CD4-positive, alpha-beta T cell treated with Interleukin-1 beta for 1 hour (primary cell): Measurements from ENCODE around the gene ACTR6.
"Not testable (repeated sequence)": the region's sequence is repeated elsewhere in the genome, so short reads cannot be mapped to it uniquely, and the experiment has no call there.

ENCODE experiments used
- DNase-seq, 2 donors: peaks; one replicate each; pipeline ENCODE4 v3.0.0-alpha.2; 2020 to 2022

Gene ACTR6

GRCh38 chr12:100185361-100185894, 15.2 kb upstream of the ACTR6 start:
- DNase-seq, result no peak

DNA sequence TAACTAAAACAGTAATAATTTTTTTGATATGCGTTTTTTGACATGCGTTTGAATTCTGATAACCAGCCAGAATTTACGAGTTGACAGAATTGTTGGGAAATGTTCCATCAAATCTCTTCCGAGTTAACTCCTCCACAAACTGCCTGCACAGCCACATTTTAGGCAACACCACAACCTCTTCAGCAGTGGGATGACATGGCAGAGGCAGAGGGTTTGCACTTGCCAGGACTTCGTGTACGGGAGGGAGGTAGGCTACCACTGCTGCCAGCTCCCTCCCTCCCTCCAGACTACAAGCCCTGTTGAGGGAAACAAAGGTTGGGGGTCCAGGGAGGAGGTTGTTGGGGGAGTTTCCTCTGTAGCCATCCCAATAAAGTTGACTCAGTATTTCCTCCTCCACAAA, 14.5 kb upstream of the ACTR6 start:
- no peak for DNase-seq

DNA sequence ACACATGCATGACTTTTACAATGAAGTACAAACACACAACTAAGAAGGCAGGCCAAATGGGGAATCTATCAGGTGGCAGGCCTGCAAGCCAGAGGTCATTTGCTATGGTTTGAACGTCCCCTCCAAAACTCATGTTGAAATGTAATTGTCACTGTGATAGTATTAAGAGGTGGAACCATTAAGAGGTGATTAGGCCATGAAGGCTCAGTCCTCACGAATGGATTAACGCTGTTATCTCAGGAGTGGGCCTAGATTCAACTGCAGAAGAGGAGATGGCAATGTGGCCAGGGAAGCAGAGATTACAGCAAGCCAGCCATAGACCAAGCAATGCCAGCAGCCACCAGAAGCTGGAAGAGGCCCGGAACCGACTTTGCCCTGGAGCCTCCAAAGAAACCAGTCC, 13.5 kb upstream of the ACTR6 start:
- no peak for DNase-seq

- DNase-seq, result no peak
These were observed 12.6 kb upstream of the ACTR6 start for GRCh38 chr12:100187857-100188519.

DNA sequence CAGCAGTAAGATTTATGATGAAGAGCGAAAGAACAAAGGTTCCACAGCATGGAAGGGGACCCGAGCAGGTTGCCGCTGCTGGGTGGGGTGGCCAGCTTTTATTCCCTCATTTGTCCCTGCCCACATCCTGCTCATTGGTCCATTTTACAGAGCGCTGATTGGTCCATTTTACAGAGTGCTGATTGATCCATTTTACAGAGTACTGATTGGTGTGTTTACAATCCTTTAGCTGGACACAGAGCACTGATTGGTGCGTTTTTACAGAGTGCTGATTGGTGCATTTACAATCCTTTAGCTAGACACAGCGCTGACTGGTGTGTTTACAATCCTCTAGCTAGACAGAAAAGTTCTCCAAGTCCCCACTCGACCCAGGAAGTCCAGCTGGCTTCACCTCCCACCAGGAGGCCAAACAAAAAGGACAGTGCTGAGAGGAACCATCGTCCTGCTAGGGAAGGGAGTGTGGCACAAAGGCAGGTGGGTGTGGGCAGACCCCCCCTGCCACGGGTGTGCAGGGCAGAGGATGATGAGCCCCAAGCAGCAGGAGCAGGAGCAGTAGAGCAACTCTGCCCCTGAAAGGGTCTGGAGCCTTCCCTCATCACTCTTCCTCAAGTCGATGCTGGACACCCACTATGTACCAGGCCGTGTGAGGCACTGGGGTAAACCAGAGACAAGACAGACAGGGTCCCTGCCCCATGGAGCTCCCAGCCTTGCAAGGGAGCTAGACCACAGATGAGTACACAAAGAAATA, 11.6 kb upstream of the ACTR6 start:
- not testable (repeated sequence) for DNase-seq

- no peak for DNase-seq
These were observed 10.8 kb upstream of the ACTR6 start for GRCh38 chr12:100189636-100190394.

GRCh38 chr12:100193085-100193484, 7.5 kb upstream of the ACTR6 start:
- DNase-seq, result no peak

DNA sequence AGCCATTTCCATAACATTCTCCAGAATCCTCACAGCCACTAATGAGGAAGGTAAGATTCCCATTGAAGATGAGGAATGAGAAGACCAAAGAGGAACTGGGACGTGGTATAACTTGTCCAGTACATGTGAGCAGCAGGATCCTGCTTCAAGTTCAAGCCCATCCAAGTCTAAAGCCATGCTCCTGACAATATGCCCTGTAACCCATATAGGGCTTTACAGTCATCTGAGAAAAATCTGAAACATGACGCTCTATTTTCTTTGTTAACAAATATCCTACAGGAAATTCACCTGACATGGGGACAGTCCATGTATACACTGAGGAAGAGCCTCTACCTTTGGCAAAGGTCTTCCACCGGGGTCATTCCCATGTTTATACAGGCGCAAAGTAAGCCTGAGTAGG, 3.1 kb upstream of the ACTR6 start:
- no peak for DNase-seq

DNA sequence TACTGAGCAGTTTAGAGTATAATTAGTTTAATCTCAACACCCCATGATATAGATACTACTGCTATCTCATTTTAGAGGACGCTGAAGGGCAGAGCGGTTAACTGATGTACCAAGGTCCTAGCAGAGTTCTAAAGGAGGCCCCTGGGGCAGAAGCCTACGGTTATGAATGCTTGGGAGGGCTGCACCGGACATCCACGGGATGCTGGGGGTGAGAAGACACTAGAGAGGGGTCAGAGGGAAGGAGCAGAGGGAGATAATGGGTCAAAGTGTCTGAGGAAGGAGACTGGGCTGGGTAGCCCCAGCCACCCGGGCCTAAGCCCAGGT, 1.6 kb upstream of the ACTR6 start:
- DNase-seq, result no peak

DNA sequence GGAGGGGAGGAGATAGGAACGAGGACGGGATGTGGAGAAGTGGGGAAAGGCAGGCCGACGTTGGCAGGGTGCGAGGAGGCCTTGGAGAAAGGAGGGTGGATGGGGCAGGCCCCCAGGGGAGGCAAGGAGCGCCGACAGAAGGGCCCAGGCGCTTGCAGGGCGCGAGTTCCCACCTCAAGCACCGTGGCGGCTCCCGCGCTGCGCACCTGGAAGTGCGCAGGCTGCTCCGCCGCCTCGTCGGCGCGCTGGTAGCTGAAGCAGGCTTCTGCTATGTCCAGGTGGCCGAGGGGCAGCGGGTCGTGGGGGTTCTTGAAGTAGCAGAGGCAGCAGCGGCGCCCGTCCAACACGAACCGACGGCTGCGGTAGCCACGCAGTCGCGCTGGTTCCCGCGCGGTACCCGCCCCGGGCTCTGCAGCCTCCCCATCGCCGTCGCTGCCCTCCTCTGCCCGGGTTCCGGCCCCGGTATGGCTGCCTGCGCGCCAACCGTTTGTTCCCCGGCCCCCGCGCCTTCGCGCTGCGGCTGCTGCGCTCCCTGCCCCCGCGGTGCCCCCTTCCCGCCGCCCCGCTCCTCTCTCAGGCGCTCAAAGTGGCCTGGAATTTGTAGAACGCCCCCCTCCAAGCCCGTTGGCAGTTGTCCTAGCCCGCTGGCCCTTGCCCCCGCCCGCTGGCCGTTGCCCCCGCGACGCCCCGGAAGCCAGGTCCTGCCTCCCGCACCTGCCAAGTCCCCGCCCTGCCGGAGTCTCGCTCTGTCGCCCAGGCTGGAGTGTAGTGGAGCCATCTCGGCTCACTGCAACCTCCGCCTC, 1.1 kb upstream of the ACTR6 start:
- peak; percentile 71 to 83 for DNase-seq

- DNase-seq, result peak in 1 of 2 donors; percentile 2
These were observed 1.2 kb downstream of the ACTR6 start for GRCh38 chr12:100201604-100202423.

DNA sequence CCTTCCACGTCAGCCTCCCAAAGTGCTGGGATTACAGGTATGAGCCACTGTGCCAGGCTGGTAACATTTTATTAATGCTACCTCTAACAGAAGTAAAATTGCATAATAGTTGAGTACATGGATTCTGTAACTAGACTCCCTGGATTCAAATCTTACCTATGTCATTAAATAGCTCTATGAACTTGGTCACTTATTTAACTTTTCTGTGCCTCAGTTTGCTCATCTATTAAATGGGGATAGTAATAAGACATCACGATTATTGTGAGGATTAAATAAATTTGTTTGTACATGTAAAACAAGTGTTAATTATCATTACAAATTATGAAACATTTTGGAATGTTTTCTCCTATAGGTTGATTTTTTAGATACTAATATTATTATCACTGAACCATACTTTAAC, 6.7 kb downstream of the ACTR6 start:
- DNase-seq, result no peak

DNA sequence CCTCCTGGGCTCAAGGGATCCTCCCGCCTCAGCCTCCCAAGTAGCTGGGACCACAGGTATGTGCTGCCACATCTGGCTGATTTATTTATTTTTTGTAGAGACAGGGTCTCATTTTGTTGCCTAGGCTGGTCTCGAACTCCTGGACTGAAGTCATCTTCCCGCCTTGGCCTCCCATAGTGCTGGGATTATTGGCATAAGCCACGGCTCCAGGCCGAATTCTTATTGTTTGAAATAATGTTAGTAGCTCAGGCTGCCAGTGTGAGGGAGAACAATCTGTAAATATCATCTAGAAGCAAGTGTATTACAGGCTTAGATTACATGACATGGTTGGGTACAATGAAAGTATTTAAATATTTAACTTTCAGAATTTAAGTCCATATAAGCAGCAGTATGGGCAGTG, 8.2 kb downstream of the ACTR6 start:
- no peak for DNase-seq

GRCh38 chr12:100211698-100212097, 11.1 kb downstream of the ACTR6 start:
- DNase-seq, result no peak

DNA sequence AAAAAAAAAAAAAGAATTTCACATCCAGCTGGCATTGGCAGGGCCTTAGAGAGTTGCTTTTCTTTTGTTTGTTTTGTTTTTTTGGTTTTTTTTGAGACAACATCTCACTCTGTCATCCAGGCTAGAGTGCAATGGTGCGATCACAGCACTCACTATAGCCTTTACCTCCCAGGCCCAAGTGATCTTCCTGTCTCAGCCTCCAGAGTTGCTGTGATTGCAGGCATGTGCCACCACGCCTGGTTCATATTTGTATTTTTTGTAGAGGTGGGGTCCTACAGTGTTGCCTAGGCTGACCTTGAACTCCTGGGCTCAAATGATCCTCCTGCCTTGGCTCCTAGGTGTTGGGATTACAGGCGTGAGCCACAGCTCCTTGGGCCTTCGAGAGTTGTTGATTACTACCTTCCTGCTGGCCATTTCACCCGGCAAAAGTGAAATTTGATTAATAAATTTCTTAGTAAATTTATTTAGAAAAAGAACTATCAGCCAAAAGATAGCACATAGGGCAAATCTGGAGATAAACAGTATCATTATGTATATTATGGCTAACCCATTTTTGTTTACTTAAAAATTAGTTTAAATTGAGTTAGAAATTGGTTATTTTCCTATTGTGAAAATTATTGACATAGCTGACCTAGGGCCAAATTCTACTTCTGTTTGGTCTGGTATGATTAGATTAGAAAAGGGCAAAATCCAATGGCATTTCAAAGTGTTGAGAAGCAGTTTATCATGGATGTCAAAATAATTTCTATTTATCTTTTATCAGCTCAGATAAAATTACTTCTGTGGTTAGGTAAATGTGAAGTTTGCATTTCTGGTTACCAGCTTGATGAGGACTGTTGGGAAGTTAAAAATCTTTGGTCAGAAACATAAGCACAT, 12.6 kb downstream of the ACTR6 start:
- no peak for DNase-seq

GRCh38 chr12:100214518-100214917, 13.9 kb downstream of the ACTR6 start:
- DNase-seq, result no peak

- no peak for DNase-seq
These were observed 14.6 kb downstream of the ACTR6 start for GRCh38 chr12:100215209-100215608.

DNA sequence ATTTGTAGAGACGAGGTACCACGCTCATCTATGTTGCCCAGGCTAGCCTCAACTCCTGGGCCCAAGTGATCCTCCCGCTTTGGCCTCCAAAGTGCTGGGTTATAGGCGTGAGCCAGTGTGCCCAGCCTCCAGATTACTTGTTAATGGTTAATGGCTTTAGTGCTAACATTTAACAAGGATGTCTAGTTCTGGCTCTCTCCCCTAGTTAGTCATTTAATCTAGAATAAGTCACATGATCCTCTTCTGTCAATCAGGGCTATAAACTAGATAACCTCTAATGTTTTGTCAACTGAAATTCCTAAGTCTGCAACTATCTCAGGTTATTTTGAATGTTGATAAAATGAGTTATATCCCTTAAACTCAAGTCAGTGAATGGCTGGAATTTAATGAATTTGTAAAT, 15.7 kb downstream of the ACTR6 start:
- DNase-seq, result no peak

- no peak for DNase-seq
These were observed 18.9 kb downstream of the ACTR6 start for GRCh38 chr12:100219328-100220109.

- DNase-seq, result no peak
These were observed 20.9 kb downstream of the ACTR6 start for GRCh38 chr12:100221523-100221922.
